Activated naive CD4-positive, alpha-beta T cell treated with anti-CD3 and anti-CD28 coated beads, Interleukin-2, amount 50 U/mL, for 24 hours (primary cell): ENCODE data around the gene APLF.

Experiments
- H3K27ac Mint-ChIP-seq: one replicate; pipeline ENCODE4 v1.8.0; 2021; ENCODE audit warnings: mild to moderate bottlenecking, mixed read lengths
- H3K27me3 Mint-ChIP-seq: one replicate; pipeline ENCODE4 v1.8.0; 2021; ENCODE audit warnings: mixed read lengths
- H3K36me3 Mint-ChIP-seq: one replicate; pipeline ENCODE4 v1.8.0; 2021; ENCODE audit warnings: mixed read lengths
- H3K4me1 Mint-ChIP-seq: one replicate; pipeline ENCODE4 v1.8.0; 2021; ENCODE audit warnings: mixed read lengths
- H3K4me3 Mint-ChIP-seq: one replicate; pipeline ENCODE4 v1.8.0; 2021; ENCODE audit warnings: mild to moderate bottlenecking, mixed read lengths
- H3K9me3 Mint-ChIP-seq: one replicate; pipeline ENCODE4 v1.8.0; 2021; ENCODE audit warnings: mixed read lengths

The APLF gene, protein sequence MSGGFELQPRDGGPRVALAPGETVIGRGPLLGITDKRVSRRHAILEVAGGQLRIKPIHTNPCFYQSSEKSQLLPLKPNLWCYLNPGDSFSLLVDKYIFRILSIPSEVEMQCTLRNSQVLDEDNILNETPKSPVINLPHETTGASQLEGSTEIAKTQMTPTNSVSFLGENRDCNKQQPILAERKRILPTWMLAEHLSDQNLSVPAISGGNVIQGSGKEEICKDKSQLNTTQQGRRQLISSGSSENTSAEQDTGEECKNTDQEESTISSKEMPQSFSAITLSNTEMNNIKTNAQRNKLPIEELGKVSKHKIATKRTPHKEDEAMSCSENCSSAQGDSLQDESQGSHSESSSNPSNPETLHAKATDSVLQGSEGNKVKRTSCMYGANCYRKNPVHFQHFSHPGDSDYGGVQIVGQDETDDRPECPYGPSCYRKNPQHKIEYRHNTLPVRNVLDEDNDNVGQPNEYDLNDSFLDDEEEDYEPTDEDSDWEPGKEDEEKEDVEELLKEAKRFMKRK

DNA sequence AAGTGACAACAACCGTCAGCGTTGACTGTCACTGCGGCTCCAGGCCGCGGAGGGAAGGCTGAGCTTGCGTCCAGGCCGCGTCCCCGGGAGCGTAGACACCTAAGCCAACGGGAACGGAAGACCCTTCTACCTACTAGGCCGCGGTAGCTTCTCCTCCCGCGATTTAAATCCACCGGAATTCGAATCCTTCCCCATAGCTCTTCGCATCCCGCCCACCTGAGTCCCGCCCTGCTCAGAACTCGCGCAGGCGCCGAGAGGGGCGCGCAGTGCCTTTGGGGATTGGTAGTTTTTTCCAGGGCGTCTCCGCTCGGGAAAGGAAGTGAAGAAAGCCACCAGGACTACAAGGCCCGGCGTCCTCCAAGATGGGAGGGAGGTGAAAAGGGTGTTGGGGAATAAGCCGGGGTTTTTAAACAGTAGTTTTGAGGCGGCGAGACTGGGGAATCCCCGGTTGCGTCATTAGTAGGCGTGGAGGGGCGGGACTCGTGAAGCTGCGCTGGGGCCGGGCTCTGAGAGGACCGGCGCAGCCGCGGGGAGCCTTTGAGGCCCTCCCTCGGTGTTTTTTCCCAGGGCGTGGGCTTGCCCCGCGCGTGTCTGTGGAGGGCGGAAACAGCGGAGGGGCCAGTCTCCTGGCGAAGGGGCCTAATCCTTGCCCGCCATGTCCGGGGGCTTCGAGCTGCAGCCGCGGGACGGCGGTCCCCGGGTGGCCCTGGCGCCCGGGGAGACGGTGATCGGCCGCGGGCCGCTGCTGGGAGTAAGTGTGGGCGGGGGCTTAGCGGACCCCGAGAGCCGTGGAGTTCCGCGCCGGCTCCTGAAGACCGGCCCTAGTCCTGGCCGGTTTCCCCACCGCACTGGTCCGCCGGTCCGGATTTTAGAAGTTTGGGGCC is at the start of gene APLF, which contains the start of gene FBXO48:
APLF (plus strand) TSS at position 509 of the 884 bp plus-strand sequence; CDS start at position 656, 147 bp downstream.
FBXO48 (minus strand) TSS at position 218 of the 884 bp plus-strand sequence. CDS start 2,149 bp downstream, outside the sequence.
- Mint-ChIP-seq H3K36me3 (no peaks in the 10 kb centered on the region), H3K4me3 (peak within 1 kb of the TSS; percentile 97), H3K9me3 (no peaks in the 10 kb centered on the region), H3K27ac (peak within 1 kb of the TSS; percentile 97), H3K4me1 (peaks cover 44% of the 10 kb centered on the region), H3K27me3 (no peaks in the 10 kb centered on the region)

DNA sequence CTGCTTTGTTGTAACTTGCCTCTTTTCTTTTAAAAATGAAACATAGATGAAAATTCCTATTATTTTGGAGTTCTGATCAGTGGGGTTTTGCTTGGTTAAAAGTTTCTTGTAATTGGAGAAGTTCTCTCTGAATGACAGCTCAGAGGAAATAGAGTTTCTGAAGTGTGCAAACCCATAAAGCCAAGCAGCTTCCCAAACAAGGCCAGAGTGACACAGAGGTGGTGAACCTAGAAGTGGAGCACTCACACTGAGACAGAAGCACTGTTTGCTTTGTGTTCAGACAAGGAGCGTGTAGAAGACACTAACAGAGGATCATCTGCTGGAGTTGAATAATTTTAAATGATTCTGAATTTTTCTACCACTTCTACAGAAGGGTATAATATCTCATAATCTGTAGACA is 49.5 kb upstream of the APLF start:
- peaks cover 4% of the 10 kb centered on the region for H3K4me1 Mint-ChIP-seq

DNA sequence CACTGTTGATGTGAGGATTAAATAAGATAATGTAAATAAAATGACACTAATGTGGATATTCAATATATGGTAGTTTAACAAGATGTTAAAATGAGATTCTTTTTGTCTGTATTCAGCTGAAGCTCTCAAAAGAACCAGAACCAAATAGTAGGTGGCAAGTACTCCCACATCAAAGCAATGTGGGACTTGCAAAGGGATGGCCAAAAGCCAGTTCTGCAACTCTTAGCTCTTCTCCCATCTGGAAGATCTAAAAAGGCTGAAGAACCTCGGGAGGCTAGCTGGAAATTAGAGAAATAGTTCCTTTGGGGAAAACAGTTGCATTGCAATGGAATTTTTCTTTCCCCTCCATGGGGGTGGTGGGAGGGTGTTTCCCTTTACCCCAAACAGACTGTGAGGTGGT is 49.0 kb upstream of the APLF start:
- Mint-ChIP-seq H3K27ac (no peak overlapping the region), H3K9me3 (no peaks in the 10 kb centered on the region), H3K4me1 (peaks cover 4% of the 10 kb centered on the region), H3K27me3 (peaks cover 10% of the 10 kb centered on the region), H3K36me3 (no peaks in the 10 kb centered on the region), H3K4me3 (no peak overlapping the region)

More for the DNA sequence above, 49.5 kb upstream of the APLF start:
- peaks cover 10% of the 10 kb centered on the region for H3K27me3 Mint-ChIP-seq
- H3K36me3 Mint-ChIP-seq = no peaks in the 10 kb centered on the region
- H3K4me3 Mint-ChIP-seq = no peak overlapping the region
- no peaks in the 10 kb centered on the region for H3K9me3 Mint-ChIP-seq
- H3K27ac Mint-ChIP-seq = no peak overlapping the region

DNA sequence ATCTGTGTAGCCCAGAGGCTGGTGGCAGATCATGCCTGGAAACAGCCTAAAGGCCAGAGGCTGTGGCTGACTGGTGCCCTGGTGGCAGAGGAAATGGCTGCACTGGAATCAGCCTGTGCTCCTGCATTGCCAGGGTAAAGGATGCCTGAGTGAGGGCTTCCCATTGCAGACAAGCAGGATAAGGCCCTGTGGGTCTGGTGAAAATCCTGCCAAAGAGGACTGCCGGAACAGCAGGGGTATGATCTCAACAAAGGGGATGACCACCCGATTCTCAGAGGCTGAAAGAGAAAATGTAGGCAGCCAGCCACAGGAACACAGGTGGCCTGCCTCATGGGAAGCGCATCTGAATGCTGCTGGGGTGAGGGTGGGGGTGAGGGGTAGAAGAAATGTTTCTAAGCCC is 48.5 kb upstream of the APLF start:
- H3K9me3 Mint-ChIP-seq = no peaks in the 10 kb centered on the region
- H3K27me3 Mint-ChIP-seq = peaks cover 10% of the 10 kb centered on the region
- H3K4me1 Mint-ChIP-seq = peaks cover 4% of the 10 kb centered on the region
- H3K36me3 Mint-ChIP-seq = no peaks in the 10 kb centered on the region
- H3K27ac Mint-ChIP-seq = no peak overlapping the region
- H3K4me3 Mint-ChIP-seq = no peak overlapping the region

DNA sequence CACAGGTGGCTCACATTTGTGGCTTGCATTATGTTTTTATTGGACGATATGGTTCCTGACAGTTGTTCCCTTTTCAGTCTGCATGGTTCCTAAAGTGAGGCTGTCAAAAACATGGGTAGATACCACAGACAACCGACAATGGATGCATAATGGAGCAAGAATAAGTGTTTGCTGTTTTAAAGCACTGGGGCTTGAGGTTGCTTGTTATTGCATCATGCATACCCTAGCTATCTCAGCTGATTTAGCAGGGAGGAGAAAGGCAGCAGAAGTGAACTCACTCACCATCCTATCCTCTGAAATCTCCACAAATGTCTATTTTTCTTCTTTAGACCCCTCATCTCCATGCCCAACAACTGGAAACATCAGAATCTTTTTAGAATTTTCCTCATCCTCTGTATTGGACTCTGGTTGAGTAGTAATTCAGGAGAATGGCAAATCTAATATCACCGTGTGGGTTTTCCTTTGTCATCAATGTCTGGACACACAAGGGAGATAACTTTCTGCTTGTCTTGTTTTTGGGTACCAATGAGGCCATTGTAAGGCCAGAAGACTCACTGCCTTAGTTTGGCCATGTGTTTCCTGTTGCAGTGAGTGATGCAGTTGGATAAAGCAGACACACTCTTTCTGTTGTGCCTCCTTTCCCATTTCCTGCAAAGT is 47.0 kb upstream of the APLF start:
- peaks cover 10% of the 10 kb centered on the region for H3K27me3 Mint-ChIP-seq
- no peak overlapping the region for H3K4me3 Mint-ChIP-seq
- no peaks in the 10 kb centered on the region for H3K9me3 Mint-ChIP-seq
- H3K4me1 Mint-ChIP-seq = peaks cover 4% of the 10 kb centered on the region
- H3K27ac Mint-ChIP-seq = no peak overlapping the region
- no peaks in the 10 kb centered on the region for H3K36me3 Mint-ChIP-seq

DNA sequence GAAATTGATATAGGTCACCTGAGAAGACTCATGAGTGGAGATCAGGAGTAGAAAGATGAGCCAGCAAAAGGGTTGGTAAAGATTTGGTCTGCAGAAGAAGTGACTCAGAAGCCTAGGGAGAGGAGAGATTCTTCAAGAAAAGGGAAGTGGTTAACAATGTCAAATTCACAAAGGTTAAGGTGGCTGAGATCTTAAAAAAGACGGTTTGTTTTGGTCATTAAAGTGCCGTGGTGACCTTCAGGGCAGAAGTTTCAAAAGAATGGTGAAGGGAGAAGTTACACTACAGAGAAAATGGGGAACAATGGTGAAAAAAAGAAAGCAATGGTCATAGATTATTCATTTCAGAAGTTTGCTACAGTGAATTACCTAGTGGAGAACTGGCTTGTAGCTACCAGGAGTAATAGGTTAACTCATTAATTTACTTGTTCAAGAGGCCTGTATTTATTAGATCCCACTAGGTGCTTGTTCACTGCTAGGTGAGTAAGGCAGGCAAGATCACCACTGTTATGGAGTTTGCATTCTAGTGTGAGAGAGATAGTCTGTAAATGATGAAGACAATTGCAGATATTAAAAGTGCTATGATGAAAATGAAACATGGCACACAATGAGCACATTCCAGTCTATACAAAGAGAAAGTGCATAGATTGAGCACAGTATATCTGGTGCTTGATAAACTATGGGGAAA is 43.3 kb upstream of the APLF start:
- H3K27me3 Mint-ChIP-seq = peaks cover 4% of the 10 kb centered on the region
- no peaks in the 10 kb centered on the region for H3K4me1 Mint-ChIP-seq
- H3K36me3 Mint-ChIP-seq = no peaks in the 10 kb centered on the region
- H3K27ac Mint-ChIP-seq = no peak overlapping the region
- no peaks in the 10 kb centered on the region for H3K9me3 Mint-ChIP-seq
- no peak overlapping the region for H3K4me3 Mint-ChIP-seq

DNA sequence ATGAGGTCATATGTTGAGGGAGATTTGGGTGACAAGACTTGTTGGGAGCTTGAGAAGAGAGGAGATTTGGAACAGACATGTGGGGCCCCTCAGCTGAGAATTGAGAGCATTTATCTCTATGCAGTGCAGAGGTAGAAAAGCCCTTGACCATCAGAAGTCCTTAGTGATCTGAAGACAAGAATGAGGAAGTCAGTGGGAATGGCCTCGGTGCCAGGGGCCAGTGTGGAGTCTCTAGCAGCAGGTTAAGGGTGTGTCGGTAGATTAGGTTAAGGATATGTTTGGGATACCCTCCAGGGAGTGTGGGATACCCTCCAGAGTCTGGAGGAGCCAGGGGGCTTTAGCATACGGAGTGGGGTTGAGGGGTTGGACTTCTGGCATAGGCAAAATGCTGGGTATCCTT is 41.9 kb upstream of the APLF start:
- Mint-ChIP-seq H3K4me1 (no peaks in the 10 kb centered on the region), H3K4me3 (no peak overlapping the region), H3K36me3 (no peaks in the 10 kb centered on the region), H3K9me3 (no peaks in the 10 kb centered on the region), H3K27me3 (no peaks in the 10 kb centered on the region), H3K27ac (no peak overlapping the region)

DNA sequence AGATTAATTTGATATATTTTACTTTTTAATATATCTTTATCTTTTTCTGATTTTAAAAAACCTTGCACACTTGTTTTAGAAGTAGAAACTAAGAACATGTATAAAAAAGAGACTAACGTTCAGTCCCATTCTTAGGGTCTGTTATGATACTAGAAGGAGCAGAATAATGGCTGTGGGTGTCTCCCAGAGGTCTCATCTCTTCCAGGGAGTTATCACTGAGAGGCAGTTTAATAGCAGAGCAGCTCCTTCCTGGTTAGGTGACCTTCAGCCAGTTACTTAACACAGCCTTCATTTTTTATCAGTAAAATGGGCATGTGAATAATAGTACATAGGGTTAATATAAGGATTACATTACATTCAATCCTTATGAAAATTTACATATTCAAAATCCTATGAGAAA is 40.9 kb upstream of the APLF start:
- H3K36me3 Mint-ChIP-seq = no peaks in the 10 kb centered on the region
- no peaks in the 10 kb centered on the region for H3K4me1 Mint-ChIP-seq
- H3K27ac Mint-ChIP-seq = no peak overlapping the region
- H3K27me3 Mint-ChIP-seq = no peaks in the 10 kb centered on the region
- H3K4me3 Mint-ChIP-seq = no peak overlapping the region
- H3K9me3 Mint-ChIP-seq = no peaks in the 10 kb centered on the region

DNA sequence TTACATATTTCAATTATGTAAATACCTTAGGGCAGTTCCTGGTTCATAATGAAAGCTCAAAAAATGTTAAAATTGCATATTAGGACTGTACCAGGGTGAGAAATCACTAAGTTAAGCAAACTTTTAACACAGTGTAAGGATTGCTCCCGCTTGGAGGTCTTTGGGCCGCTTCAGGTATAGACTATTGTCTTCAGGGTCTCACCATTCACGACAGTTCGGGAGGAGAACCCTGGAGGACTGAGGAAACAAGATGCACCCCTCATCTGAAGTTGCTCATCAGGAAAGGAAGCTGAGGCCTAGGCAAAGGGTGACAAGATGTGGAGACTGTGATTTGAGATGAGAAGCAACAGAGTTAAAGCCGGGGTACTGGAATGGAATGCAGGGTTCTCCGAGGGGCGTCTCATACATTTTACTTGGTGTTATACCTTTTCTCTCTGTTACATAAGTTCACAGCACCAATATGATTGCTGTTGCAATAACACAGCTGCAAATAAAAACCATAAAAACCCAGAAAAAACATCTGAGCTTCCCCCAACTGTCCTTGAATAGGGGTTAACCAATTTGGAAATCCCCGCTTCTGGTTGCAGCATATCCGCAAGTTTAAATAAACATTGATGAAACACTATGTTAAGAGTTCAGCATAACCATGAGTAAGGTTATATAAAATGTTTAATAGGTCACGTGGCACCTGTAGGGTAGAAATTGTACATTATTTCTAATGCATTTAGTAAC is 40.4 kb upstream of the APLF start:
- Mint-ChIP-seq H3K4me1 (no peaks in the 10 kb centered on the region), H3K27me3 (no peaks in the 10 kb centered on the region), H3K4me3 (no peak overlapping the region), H3K27ac (no peak overlapping the region), H3K36me3 (no peaks in the 10 kb centered on the region), H3K9me3 (no peaks in the 10 kb centered on the region)

DNA sequence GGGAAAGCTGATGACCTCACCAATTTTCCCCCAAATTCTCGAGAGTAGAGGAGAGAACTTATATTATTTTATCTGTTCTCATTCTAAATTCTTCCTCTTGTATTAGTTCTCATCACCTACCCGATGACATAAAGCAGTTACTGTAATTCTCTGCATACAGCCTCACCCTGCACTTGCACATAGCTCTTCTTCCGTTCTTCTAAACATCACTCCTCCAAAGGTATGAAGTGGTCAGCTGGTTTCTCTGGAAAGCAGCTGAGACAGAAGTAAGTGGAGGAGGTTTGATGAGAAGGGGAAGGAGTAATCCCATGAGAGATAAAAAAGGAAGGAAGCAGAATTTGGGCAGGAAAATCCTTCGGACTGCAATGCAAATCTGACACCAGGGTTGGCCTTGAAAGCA is 39.3 kb upstream of the APLF start:
- H3K27me3 Mint-ChIP-seq = no peaks in the 10 kb centered on the region
- no peak overlapping the region for H3K4me3 Mint-ChIP-seq
- no peaks in the 10 kb centered on the region for H3K4me1 Mint-ChIP-seq
- H3K9me3 Mint-ChIP-seq = no peaks in the 10 kb centered on the region
- no peak overlapping the region for H3K27ac Mint-ChIP-seq
- no peaks in the 10 kb centered on the region for H3K36me3 Mint-ChIP-seq

DNA sequence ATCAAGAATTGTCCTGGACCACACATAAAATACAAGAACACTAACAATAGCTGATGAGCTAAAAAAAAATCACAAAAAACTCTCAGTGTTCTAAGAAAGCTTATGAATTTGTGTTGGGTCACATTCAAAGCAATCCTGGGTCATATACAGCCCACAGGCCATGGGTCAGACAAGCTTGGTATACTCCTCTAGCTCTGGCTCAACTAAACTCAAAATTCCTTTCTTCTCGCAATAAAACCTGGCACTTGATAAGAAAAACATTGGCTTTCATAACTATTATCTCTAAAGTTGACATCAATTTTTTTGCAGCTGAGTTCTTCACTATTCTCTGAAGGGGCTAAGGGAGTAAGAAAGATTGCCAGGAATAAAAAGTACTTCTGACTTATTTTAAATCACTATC is 38.6 kb upstream of the APLF start:
- Mint-ChIP-seq H3K4me3 (no peak overlapping the region), H3K27me3 (no peaks in the 10 kb centered on the region), H3K27ac (no peak overlapping the region), H3K9me3 (no peaks in the 10 kb centered on the region), H3K4me1 (no peaks in the 10 kb centered on the region), H3K36me3 (no peaks in the 10 kb centered on the region)

DNA sequence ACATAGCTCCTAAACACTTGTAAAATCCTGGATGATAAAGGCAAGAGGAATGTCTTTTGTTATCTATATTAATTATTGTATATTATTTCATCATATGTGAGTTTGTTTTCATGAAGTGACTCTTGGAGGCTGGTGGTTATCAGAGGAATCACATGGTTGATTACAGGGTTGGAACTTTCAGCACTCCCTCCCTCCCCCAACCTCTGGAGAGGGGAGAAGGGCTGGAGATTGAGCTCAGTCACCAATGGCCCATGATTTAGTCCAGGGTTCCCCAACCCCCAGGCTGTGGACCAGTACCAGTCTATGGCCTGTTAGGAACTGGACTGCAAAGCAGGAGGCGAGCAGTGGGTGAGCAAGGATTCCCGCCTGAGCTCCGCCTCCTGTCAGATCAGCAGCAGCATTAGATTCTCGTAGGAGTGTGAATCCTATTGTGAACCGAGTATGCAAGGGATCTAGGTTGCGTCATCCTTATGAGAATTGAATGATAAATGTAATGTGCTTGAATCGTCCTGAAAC is 38.0 kb upstream of the APLF start:
- Mint-ChIP-seq H3K9me3 (no peaks in the 10 kb centered on the region), H3K36me3 (no peaks in the 10 kb centered on the region), H3K27ac (no peak overlapping the region), H3K4me3 (no peak overlapping the region), H3K27me3 (no peaks in the 10 kb centered on the region), H3K4me1 (no peaks in the 10 kb centered on the region)

DNA sequence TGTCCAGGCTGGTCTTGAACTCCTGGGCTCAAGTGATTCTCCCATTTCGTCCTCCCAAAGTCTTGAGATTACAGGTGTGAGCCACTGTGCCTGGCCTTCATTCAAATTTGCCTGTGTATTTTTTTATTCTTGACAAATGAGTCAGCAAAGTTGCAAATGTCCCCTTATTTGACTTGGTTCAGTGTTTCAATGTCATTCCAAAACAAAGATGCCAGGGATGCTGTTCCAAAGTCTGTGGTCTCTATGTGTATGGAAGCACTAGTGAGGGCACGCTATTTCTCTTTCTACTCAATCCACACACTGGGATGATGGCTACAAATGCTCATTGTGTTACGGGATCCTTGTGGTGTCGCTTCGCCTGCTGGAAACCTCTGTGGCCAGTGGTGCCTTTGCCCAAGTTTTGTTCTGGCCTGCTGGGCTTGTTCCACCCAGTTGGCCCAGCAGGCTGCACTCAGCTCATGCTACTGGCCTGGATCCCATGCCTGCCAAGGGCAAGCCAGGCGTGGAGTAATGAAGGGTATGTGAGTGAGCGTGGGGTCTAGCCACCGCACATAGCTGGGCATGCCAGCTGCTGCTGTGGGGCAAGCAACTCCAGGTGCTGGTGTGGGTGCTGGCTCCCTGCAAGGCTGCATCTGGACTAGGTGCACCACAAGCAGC is 35.9 kb upstream of the APLF start:
- Mint-ChIP-seq H3K27ac (no peak overlapping the region), H3K27me3 (no peaks in the 10 kb centered on the region), H3K9me3 (no peaks in the 10 kb centered on the region), H3K36me3 (no peaks in the 10 kb centered on the region), H3K4me1 (no peaks in the 10 kb centered on the region), H3K4me3 (no peak overlapping the region)
